ENCODE data around the gene EYS.

GRCh38 chr6:64505312-64505711, 1201.7 kb downstream of the EYS start:
- TF ChIP-seq CTCF (IDR thresholded peaks at IDR 0.05; ENCODE audit: low read depth, low read length, poor library complexity, severe bottlenecking) (peak; percentile 77), EZH2phosphoT487 (IDR thresholded peaks at IDR 0.05; ENCODE audit: borderline replicate concordance, low read length) (no peak)
